Neutrophil (primary cell): ENCODE measurements around the gene REXO4.

Source experiments
- H3K27ac ChIP-seq: fragments of 200-600 bp; sonication (generic); 2 replicates; pipeline ENCODE4 v1.5.1; 2016; ENCODE audit warnings: mild to moderate bottlenecking, moderate library complexity
- H3K27me3 ChIP-seq: fragments of 200-600 bp; sonication (generic); 2 replicates; pipeline ENCODE4 v1.6.0; 2016; ENCODE audit warnings: mild to moderate bottlenecking
- H3K36me3 ChIP-seq: fragments of 200-600 bp; sonication (generic); 2 replicates; pipeline ENCODE4 v1.5.1; 2017
- H3K4me1 ChIP-seq, 2 experiments: fragments of 200-600 bp in 1 of 2; sonication (generic) in 1 of 2; 1 replicate in 1 of 2; 2 replicates in 1 of 2; pipeline versions ENCODE4 v1.5.1 to v1.6.1; 2013 to 2016; ENCODE audit warnings: low read depth in 1 of 2, low read length in 1 of 2, mild to moderate bottlenecking in 1 of 2, moderate library complexity in 1 of 2; ENCODE audit not compliant: control insufficient read depth in 1 of 2, insufficient read depth in 1 of 2
- H3K4me3 ChIP-seq, 2 experiments: fragments of 200-600 bp in 1 of 2; sonication (generic) in 1 of 2; 1 replicate in 1 of 2; 2 replicates in 1 of 2; pipeline ENCODE4 v1.5.1; 2013 to 2016; ENCODE audit warnings: low read depth in 1 of 2, low read length in 1 of 2, mild to moderate bottlenecking in 1 of 2, moderate library complexity in 1 of 2
- H3K9me3 ChIP-seq: fragments of 200-600 bp; sonication (generic); 2 replicates; pipeline ENCODE4 v1.5.1; 2016
- CTCF ChIP-seq: fragments of 200-600 bp; sonication (generic); IDR thresholded peaks from 2 replicates; pipeline ENCODE4 v1.5.1; 2016; ENCODE audit warnings: antibody characterized with exemption

Gene REXO4

GRCh38 chr9:133356391-133357091, 61.3 kb downstream of the REXO4 start, which contains the start of the genes SURF1 and SURF2:
TSS of gene SURF1 (minus strand) at chr9:133356487. CDS start at chr9:133356453, 34 bp downstream.
TSS of gene SURF2 (plus strand) at chr9:133356550. CDS start at chr9:133356593, 43 bp downstream.
- H3K4me1 ChIP-seq, result peaks cover 24 to 30% of the 10 kb centered on the region in 2 experiments
- peak within 1 kb of the TSS; percentile 84 for H3K27ac ChIP-seq
- H3K36me3 ChIP-seq, result peaks cover 47% of the 10 kb centered on the region
- peak within 1 kb of the TSS; percentile 79 to 82 for H3K4me3 ChIP-seq
- H3K9me3 ChIP-seq, result no peaks in the 10 kb centered on the region
- TF ChIP-seq CTCF, result no peak
- no peaks in the 10 kb centered on the region for H3K27me3 ChIP-seq
